Measurements from ENCODE around the gene STAT4. TPM values are rescaled to one million over a fixed set of nuclear protein-coding genes. Genes with fewer than 3 reads are reported as not detected.

STAT4 gene
- total RNA-seq, 4 donors from 2014 or later, result 0.31 to 1.0 (median 0.73) TPM; not detected in 1

DNA sequence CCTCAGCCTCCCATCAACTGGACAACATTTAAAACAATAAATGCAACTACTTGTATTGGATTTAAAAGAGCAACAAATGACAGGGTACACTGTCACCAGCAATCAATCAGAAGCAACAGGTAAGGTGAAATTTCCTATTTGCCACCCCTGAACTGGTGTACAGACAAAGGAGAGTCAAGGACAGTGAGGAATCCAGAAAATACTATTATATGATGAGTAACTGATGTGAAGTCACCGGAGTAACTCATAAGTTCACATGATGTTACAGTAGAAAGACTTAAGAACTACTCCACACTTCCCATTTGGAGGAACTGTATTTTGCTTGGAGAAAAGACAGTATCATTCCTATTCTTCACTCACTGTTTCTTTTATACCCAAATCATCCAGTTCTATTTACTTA lies 132.7 kb downstream of the STAT4 start:
- no peak for DNase-seq
- intact Hi-C loops (cut with DNase I; ENCODE audit: low total_unique reads) (loop anchor here (10.0 kb wide), 3 partner anchors 363 to 1353 kb away; partner anchors contain the start of genes ASNSD1 and NEMP2), in situ Hi-C loops (cut with MboI; ENCODE audit: low sequenced_read_pairs in 4 of 4) (loop anchor here in 3 of 4 donors (10.0 to 25.0 kb wide), 3 partner anchors 131 to 669 kb away; partner anchors contain the start of genes NABP1 (in 2 of the 3) and GLS (in 1 of the 3))
- Histone ChIP-seq H3K27me3 (no peaks in the 10 kb centered on the region), H3K4me3 (no peak overlapping the region), H3K27ac (no peak overlapping the region), H3K9me3 (no peaks in the 10 kb centered on the region), H3K4me1 (peaks cover 16 to 18% of the 10 kb centered on the region in 2 donors), H3K36me3 (no peaks in the 10 kb centered on the region)
- TF ChIP-seq POLR2A (IDR thresholded peaks at IDR 0.05), result no peak
- TF ChIP-seq, protein P1, sequence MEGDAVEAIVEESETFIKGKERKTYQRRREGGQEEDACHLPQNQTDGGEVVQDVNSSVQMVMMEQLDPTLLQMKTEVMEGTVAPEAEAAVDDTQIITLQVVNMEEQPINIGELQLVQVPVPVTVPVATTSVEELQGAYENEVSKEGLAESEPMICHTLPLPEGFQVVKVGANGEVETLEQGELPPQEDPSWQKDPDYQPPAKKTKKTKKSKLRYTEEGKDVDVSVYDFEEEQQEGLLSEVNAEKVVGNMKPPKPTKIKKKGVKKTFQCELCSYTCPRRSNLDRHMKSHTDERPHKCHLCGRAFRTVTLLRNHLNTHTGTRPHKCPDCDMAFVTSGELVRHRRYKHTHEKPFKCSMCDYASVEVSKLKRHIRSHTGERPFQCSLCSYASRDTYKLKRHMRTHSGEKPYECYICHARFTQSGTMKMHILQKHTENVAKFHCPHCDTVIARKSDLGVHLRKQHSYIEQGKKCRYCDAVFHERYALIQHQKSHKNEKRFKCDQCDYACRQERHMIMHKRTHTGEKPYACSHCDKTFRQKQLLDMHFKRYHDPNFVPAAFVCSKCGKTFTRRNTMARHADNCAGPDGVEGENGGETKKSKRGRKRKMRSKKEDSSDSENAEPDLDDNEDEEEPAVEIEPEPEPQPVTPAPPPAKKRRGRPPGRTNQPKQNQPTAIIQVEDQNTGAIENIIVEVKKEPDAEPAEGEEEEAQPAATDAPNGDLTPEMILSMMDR (IDR thresholded peaks at IDR 0.05 in 4 of 5, conservative IDR thresholded peaks at IDR 0.05 in 1 of 5), result no peak
- ATAC-seq, result no peak

DNA sequence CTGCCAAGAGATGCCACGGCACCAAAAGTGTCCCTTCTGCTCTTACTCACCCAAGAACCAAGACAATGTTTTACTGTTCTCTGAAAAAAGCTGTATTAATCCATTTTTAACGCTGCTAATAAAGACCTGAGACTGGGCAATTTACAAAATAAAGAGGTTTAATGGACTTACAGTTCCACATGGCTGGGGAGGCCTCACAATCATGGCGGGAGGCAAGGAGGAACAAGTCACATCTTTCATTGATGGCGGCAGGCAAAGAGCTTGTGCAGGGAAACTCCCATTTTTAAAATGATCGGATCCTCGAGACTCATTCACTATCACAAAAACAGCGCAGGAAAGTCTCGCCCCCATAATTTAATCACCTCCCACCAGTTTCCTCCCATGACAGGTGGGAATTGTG lies 135.0 kb downstream of the STAT4 start:
- Histone ChIP-seq H3K27me3 (no peaks in the 10 kb centered on the region), H3K36me3 (no peaks in the 10 kb centered on the region), H3K9me3 (no peaks in the 10 kb centered on the region), H3K4me1 (peaks cover 20 to 26% of the 10 kb centered on the region in 2 donors), H3K4me3 (no peak overlapping the region), H3K27ac (no peak overlapping the region)
- intact Hi-C loops (cut with DNase I; ENCODE audit: low total_unique reads), result loop anchor here (10.0 kb wide), 3 partner anchors 361 to 1351 kb away; partner anchors contain the start of genes ASNSD1 and NEMP2
- no peak for DNase-seq
- no peak for TF ChIP-seq POLR2A (IDR thresholded peaks at IDR 0.05)
- TF ChIP-seq, protein P1 (IDR thresholded peaks at IDR 0.05 in 4 of 5, conservative IDR thresholded peaks at IDR 0.05 in 1 of 5), result no peak
- in situ Hi-C loops (cut with MboI; ENCODE audit: low sequenced_read_pairs in 4 of 4), result loop anchor here in 3 of 4 donors (10.0 to 25.0 kb wide), 3 partner anchors 129 to 671 kb away; partner anchors contain the start of genes NABP1 (in 2 of the 3) and GLS (in 1 of the 3)
- ATAC-seq, result no peak

DNA sequence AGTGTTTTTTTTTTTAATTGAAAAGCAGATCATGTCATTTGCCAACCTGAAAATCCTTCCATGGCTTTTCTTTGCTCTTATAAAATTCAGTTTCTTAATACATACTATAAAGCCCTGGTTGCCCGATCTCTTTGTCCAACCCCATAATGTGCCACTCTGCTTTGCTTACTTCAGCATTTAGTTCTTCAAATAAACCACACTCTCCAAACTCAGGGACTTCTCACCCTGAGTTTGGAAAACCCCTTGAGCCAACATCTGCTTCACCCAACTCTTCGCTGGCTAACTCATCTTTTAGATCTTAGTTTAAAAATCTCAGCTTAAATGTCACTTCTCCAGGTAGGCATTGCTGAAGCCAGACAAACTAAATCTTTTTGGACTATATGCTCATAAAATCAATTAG lies 135.6 kb downstream of the STAT4 start:
- Histone ChIP-seq H3K27ac (peak overlapping the region in 1 of 4 donors; percentile 89), H3K9me3 (no peaks in the 10 kb centered on the region), H3K27me3 (no peaks in the 10 kb centered on the region), H3K36me3 (no peaks in the 10 kb centered on the region), H3K4me1 (peaks cover 18 to 25% of the 10 kb centered on the region in 2 donors), H3K4me3 (no peak overlapping the region)
- in situ Hi-C loops (cut with MboI; ENCODE audit: low sequenced_read_pairs in 4 of 4) (loop anchor here in 3 of 4 donors (10.0 to 25.0 kb wide), 3 partner anchors 128 to 672 kb away; partner anchors contain the start of genes NABP1 (in 2 of the 3) and GLS (in 1 of the 3)), intact Hi-C loops (cut with DNase I; ENCODE audit: low total_unique reads) (loop anchor here (10.0 kb wide), 3 partner anchors 360 to 1350 kb away; partner anchors contain the start of genes ASNSD1 and NEMP2)
- DNase-seq (no peak), ATAC-seq (no peak)
- no peak for TF ChIP-seq POLR2A (IDR thresholded peaks at IDR 0.05)
- TF ChIP-seq, protein P1 (IDR thresholded peaks at IDR 0.05 in 4 of 5, conservative IDR thresholded peaks at IDR 0.05 in 1 of 5), result no peak

DNA sequence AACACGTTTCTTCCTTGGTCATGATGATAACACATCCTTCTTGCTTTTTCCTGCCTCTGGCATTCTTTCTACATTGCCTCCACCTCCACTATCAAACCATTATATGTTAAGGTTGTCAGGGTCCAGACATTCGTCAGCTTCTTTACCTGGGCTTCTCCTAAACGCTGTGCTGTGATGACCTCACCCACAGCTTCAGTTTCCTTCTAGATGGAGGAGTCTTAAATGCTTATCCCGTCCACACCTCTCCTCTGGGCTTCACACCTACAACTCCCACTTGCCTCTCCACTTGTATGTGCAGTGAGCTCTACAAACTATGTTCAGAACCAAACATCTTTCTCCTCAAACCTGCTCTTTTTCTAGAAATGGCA lies 136.2 kb downstream of the STAT4 start:
- peaks cover 16 to 25% of the 10 kb centered on the region in 2 donors for H3K4me1 ChIP-seq

More for the DNA sequence above, 136.2 kb downstream of the STAT4 start:
- DNase-seq (no peak), ATAC-seq (no peak)
- H3K27me3 ChIP-seq, result no peaks in the 10 kb centered on the region
- peak overlapping the region; percentile 89 to 98 (median 95) for H3K27ac ChIP-seq
- in situ Hi-C loops (cut with MboI; ENCODE audit: low sequenced_read_pairs in 4 of 4) (loop anchor here in 3 of 4 donors (10.0 to 25.0 kb wide), 3 partner anchors 127 to 673 kb away; partner anchors contain the start of genes NABP1 (in 2 of the 3) and GLS (in 1 of the 3)), intact Hi-C loops (cut with DNase I; ENCODE audit: low total_unique reads) (loop anchor here (10.0 kb wide), 3 partner anchors 360 to 1350 kb away; partner anchors contain the start of genes ASNSD1 and NEMP2)
- H3K36me3 ChIP-seq, result peaks cover 0 to under 1% of the 10 kb centered on the region in 2 donors
- no peaks in the 10 kb centered on the region for H3K9me3 ChIP-seq
- TF ChIP-seq, protein P1 (IDR thresholded peaks at IDR 0.05 in 4 of 5, conservative IDR thresholded peaks at IDR 0.05 in 1 of 5), result no peak
- no peak for TF ChIP-seq POLR2A (IDR thresholded peaks at IDR 0.05)
- H3K4me3 ChIP-seq, result peak overlapping the region; percentile 82 to 98 (median 90)

Data from gastrocnemius medialis (tissue), 4 donors.